Measurements from ENCODE around the gene LUC7L.
"Not testable (repeated sequence)": the region's sequence is repeated elsewhere in the genome, so short reads cannot be mapped to it uniquely, and the experiment has no call there.

The LUC7L gene

GRCh38 chr16:263944-264343 lies 34.7 kb upstream of the LUC7L start:
- no peak for DNase-seq (ENCODE audit: low read depth)

- DNase-seq (ENCODE audit: low read depth), result no peak
Observed at GRCh38 chr16:263182-263774, 34.0 kb upstream of the LUC7L start.

GRCh38 chr16:262121-262745 lies 33.0 kb upstream of the LUC7L start:
- DNase-seq (ENCODE audit: low read depth), result no peak

GRCh38 chr16:261031-261691 lies 31.9 kb upstream of the LUC7L start:
- no peak for DNase-seq (ENCODE audit: low read depth)

- DNase-seq (ENCODE audit: low read depth), result no peak
Observed at GRCh38 chr16:260326-260725, 31.1 kb upstream of the LUC7L start.

GRCh38 chr16:259814-260253 lies 30.6 kb upstream of the LUC7L start:
- no peak for DNase-seq (ENCODE audit: low read depth)

- DNase-seq (ENCODE audit: low read depth), result no peak
Observed at GRCh38 chr16:259226-259625, 30.0 kb upstream of the LUC7L start.

GRCh38 chr16:258091-258490 lies 28.8 kb upstream of the LUC7L start:
- DNase-seq (ENCODE audit: low read depth), result not testable (repeated sequence)

GRCh38 chr16:255183-255582 lies 25.9 kb upstream of the LUC7L start:
- DNase-seq (ENCODE audit: low read depth), result no peak

GRCh38 chr16:254461-254860 lies 25.2 kb upstream of the LUC7L start:
- no peak for DNase-seq (ENCODE audit: low read depth)

- DNase-seq (ENCODE audit: low read depth), result no peak
Observed at GRCh38 chr16:253833-254232, 24.6 kb upstream of the LUC7L start.

- DNase-seq (ENCODE audit: low read depth), result no peak
Observed at GRCh38 chr16:252366-253337, 23.4 kb upstream of the LUC7L start.

- no peak for DNase-seq (ENCODE audit: low read depth)
Observed at GRCh38 chr16:249431-249830, 20.2 kb upstream of the LUC7L start.

GRCh38 chr16:247027-247426 lies 17.8 kb upstream of the LUC7L start:
- no peak for DNase-seq (ENCODE audit: low read depth)

GRCh38 chr16:245105-245504 lies 15.9 kb upstream of the LUC7L start:
- no peak for DNase-seq (ENCODE audit: low read depth)

- DNase-seq (ENCODE audit: low read depth), result no peak
Observed at GRCh38 chr16:243348-243747, 14.1 kb upstream of the LUC7L start.

GRCh38 chr16:242281-242680 lies 13.0 kb upstream of the LUC7L start:
- DNase-seq (ENCODE audit: low read depth), result no peak

GRCh38 chr16:240559-240958 lies 11.3 kb upstream of the LUC7L start:
- no peak for DNase-seq (ENCODE audit: low read depth)

GRCh38 chr16:239948-240277 lies 10.7 kb upstream of the LUC7L start:
- DNase-seq (ENCODE audit: low read depth), result no peak

- no peak for DNase-seq (ENCODE audit: low read depth)
Observed at GRCh38 chr16:234468-235305, 5.4 kb upstream of the LUC7L start, which contains the start of gene FAM234A. Gene FAM234A (plus strand): TSS chr16:234821. CDS start chr16:254414, 19,593 bp downstream.

- DNase-seq (ENCODE audit: low read depth), result no peak
Observed at GRCh38 chr16:230949-231348, 1.7 kb upstream of the LUC7L start.

GRCh38 chr16:230351-230750 lies 1.1 kb upstream of the LUC7L start:
- not testable (repeated sequence) for DNase-seq (ENCODE audit: low read depth)

Data from non-pigmented ciliary epithelial cell (primary cell).